ENCODE data around the gene PRCC. TPM values are rescaled to one million over a fixed set of nuclear protein-coding genes. Genes with fewer than 3 reads are reported as not detected.

Gene PRCC
- total and polyA plus RNA-seq, 2 of the 8 experiments (the other 6 are each of a cell fraction or from before 2014, with no cell fraction given): 95.2 to 115 TPM

GRCh38 chr1:156803086-156803851 is 35.9 kb downstream of the PRCC start:
- H3K4me3 ChIP-seq (ENCODE audit: extremely low read depth in 1 of 4, insufficient read depth in 2 of 4, low read depth in 3 of 4, low read length in 4 of 4): no peak overlapping the region
- no peak overlapping the region for H3K4me2 ChIP-seq (ENCODE audit: insufficient read depth in 1 of 2, low read depth in 2 of 2, low read length in 2 of 2)
- no peaks in the 10 kb centered on the region for H3K23me2 ChIP-seq (ENCODE audit: low read depth, low read length)
- H3K27ac ChIP-seq (ENCODE audit: low read depth, low read length): no peak overlapping the region
- DNase-seq (ENCODE audit: low read depth in 1 of 2, low spot score in 2 of 2): no peak
- H3K18ac ChIP-seq (ENCODE audit: extremely low read depth, low read length): no peak overlapping the region
- H3K14ac ChIP-seq (ENCODE audit: insufficient read length): no peak overlapping the region
- H3K56ac ChIP-seq (replicated peaks; ENCODE audit: insufficient read length, low read depth, low read length): no peak overlapping the region
- no peak overlapping the region for H3K23ac ChIP-seq (ENCODE audit: insufficient read length)
- TF ChIP-seq CHD1 (IDR thresholded peaks at IDR 0.05; ENCODE audit: low read depth, low read length): no peak
- no peak for TF ChIP-seq KDM5A (IDR thresholded peaks at IDR 0.05; ENCODE audit: low read length)
- TF ChIP-seq ASH2L (IDR thresholded peaks at IDR 0.05; ENCODE audit: low read length): no peak
- TF ChIP-seq NRF1 (IDR thresholded peaks at IDR 0.05; ENCODE audit: low read depth, low read length): no peak
- TF ChIP-seq MAFK (IDR thresholded peaks at IDR 0.05; ENCODE audit: low read depth, low read length): no peak
- no peak for TF ChIP-seq POLR2A (IDR thresholded peaks at IDR 0.05; ENCODE audit: control extremely low read depth in 1 of 2, low read depth in 2 of 2, low read length in 2 of 2)
- TF ChIP-seq SIN3A (conservative IDR thresholded peaks at IDR 0.05 in 1 of 2, IDR thresholded peaks at IDR 0.05 in 1 of 2; ENCODE audit: low read depth in 1 of 2, low read length in 2 of 2): no peak
- TF ChIP-seq EP300 (IDR thresholded peaks at IDR 0.05; ENCODE audit: borderline replicate concordance in 1 of 2, low read depth in 2 of 2, low read length in 2 of 2): no peak
- no peak for FAIRE-seq
- no peak overlapping the region for H4K91ac ChIP-seq (replicated peaks; ENCODE audit: insufficient read length, low read length)
- H3K4ac ChIP-seq (replicated peaks; ENCODE audit: insufficient read length, low read depth, low read length): no peak overlapping the region
- no peak overlapping the region for H4K8ac ChIP-seq (ENCODE audit: extremely low read depth, insufficient read depth, low read length)
- H3K36me3 ChIP-seq (ENCODE audit: control insufficient read depth in 2 of 4, insufficient read depth in 4 of 4, low read length in 3 of 4): peaks cover 8 to 25% (median 21%) of the 10 kb centered on the region in 4 experiments
- H2AK5ac ChIP-seq (ENCODE audit: low read depth, low read length): no peak overlapping the region
- POLR2A ChIA-PET (ENCODE audit: partially characterized antibody): interaction anchor here (0.7 to 1.6 kb wide), 3 partner anchors 10 to 127 kb away, joined by 3 to 5 read pairs (median 3); no protein-coding TSS in a partner anchor
- CTCF ChIA-PET (ENCODE audit: partially characterized antibody): interaction anchor here (0.8 to 31.8 kb wide), 14 partner anchors 7 to 124 kb away, joined by 3 to 491 read pairs (median 6); partner anchors contain the start of genes INSRR, ISG20L2, METTL25B and NTRK1
- H3K79me2 ChIP-seq (ENCODE audit: control insufficient read depth in 1 of 2, insufficient read depth in 2 of 2, low read length in 2 of 2): no peaks in the 10 kb centered on the region
- H2BK120ac ChIP-seq (replicated peaks; ENCODE audit: low read depth, low read length): no peak overlapping the region
- no peak overlapping the region for H3K9ac ChIP-seq (replicated peaks in 1 of 4; ENCODE audit: extremely low read depth in 1 of 4, low read depth in 3 of 4, low read length in 3 of 4)
- no peak overlapping the region for H2AFZ ChIP-seq (ENCODE audit: low read length)
- no peaks in the 10 kb centered on the region; a peak in 1 of 7 replicates for H3K4me1 ChIP-seq (replicated peaks in 1 of 4; ENCODE audit: control insufficient read depth in 3 of 4, insufficient read depth in 4 of 4, low read length in 3 of 4)
- no peak overlapping the region for H4K5ac ChIP-seq (ENCODE audit: insufficient read length, low read depth, low read length)
- H3K27me3 ChIP-seq (replicated peaks in 1 of 4; ENCODE audit: control insufficient read depth in 3 of 4, extremely low read depth in 1 of 4, insufficient read depth in 3 of 4, low read length in 3 of 4): 0 out of 7 replicates have a peak, but pooled peaks cover 0 to under 1% (median 0%) of the 10 kb centered on the region in 4 experiments
- H2BK5ac ChIP-seq (ENCODE audit: low read depth, low read length): no peak overlapping the region
- H3K79me1 ChIP-seq (ENCODE audit: low read depth, low read length): no peaks in the 10 kb centered on the region
- no peak overlapping the region for H2BK12ac ChIP-seq (ENCODE audit: low read depth, low read length)
- H4K20me1 ChIP-seq (replicated peaks in 1 of 2; ENCODE audit: control insufficient read depth in 1 of 2, insufficient read depth in 2 of 2, low read length in 2 of 2): no peaks in the 10 kb centered on the region
- H2BK15ac ChIP-seq (ENCODE audit: low read length): no peak overlapping the region
- 80% methylated on average over 13 of the region's 13 CpGs; no CpG with 5 or more reads in 1 of the 2 experiments for WGBS, 2 experiments (ENCODE audit: extremely low coverage in 1 of 2, insufficient coverage in 1 of 2, insufficient read length in 1 of 2, insufficient replicate concordance in 2 of 2, low coverage in 1 of 2, low lambda C conversion rate in 2 of 2, missing lambda C conversion rate in 1 of 2)
- no peaks in the 10 kb centered on the region for H3K9me3 ChIP-seq (ENCODE audit: insufficient read depth in 2 of 2, low read depth in 1 of 2, low read length in 1 of 2)
- H2BK20ac ChIP-seq (ENCODE audit: low read length): no peak overlapping the region
